Measurements from ENCODE around the gene DCP1B.

The DCP1B gene

GRCh38 chr12:2046957-2047356, 42.7 kb upstream of the DCP1B start:
- Histone ChIP-seq H3K27ac (ENCODE audit: low read depth, low read length) (no peak overlapping the region), H3F3A (ENCODE audit: insufficient read depth) (no peaks in the 10 kb centered on the region), H2AFZ (ENCODE audit: low read depth, low read length, severe bottlenecking) (no peak overlapping the region), H3K27me3 (ENCODE audit: low read length) (no peaks in the 10 kb centered on the region), H3K9me2 (replicated peaks; ENCODE audit: insufficient read depth, low read length) (no peaks in the 10 kb centered on the region), H3K4me2 (ENCODE audit: low read depth, low read length, poor library complexity, severe bottlenecking) (no peak overlapping the region), H3K9ac (ENCODE audit: low read length) (no peak overlapping the region), H3K36me3 (ENCODE audit: low read length) (no peaks in the 10 kb centered on the region), H3K9me3 (ENCODE audit: insufficient read depth, low read length) (no peaks in the 10 kb centered on the region), H3K79me2 (ENCODE audit: insufficient read depth, low read length) (no peaks in the 10 kb centered on the region), H4K20me1 (ENCODE audit: low read depth, low read length) (no peaks in the 10 kb centered on the region), H3K4me3 (ENCODE audit: insufficient read depth, low read length, poor library complexity, severe bottlenecking) (no peak overlapping the region)
- TF ChIP-seq CTCF (IDR thresholded peaks at IDR 0.05; ENCODE audit: insufficient read depth, low read length, poor library complexity, severe bottlenecking) (no peak), EZH2phosphoT487 (conservative IDR thresholded peaks at IDR 0.05; ENCODE audit: low read length) (no peak)

DNA sequence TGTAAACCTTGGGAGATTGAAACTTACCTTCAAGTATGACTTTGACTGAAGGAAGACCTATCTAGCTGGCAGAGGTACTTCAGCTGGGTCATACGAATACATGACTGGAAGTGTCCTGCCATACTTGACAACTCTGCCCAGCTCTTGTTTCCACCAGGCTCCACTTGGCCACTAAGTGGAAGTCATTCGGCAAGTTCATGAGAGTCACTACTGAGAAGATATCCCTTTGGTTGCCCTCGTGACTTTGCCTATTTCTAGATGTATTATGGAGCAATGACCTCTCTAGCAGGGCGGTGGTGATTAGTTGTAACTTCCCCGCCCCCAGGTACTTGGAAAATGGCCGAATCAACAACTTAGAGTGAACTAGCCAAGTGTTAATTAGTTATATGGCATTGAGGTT, 39.9 kb upstream of the DCP1B start:
- no peak overlapping the region for H2AFZ ChIP-seq (ENCODE audit: low read depth, low read length, severe bottlenecking)
- H4K20me1 ChIP-seq (ENCODE audit: low read depth, low read length): no peaks in the 10 kb centered on the region
- no peak overlapping the region for H3K4me2 ChIP-seq (ENCODE audit: low read depth, low read length, poor library complexity, severe bottlenecking)
- H3K27ac ChIP-seq (ENCODE audit: low read depth, low read length): no peak overlapping the region
- TF ChIP-seq EZH2phosphoT487 (conservative IDR thresholded peaks at IDR 0.05; ENCODE audit: low read length) (no peak), CTCF (IDR thresholded peaks at IDR 0.05; ENCODE audit: insufficient read depth, low read length, poor library complexity, severe bottlenecking) (no peak)
- H3F3A ChIP-seq (ENCODE audit: insufficient read depth): no peaks in the 10 kb centered on the region
- no peaks in the 10 kb centered on the region for H3K36me3 ChIP-seq (ENCODE audit: low read length)
- H3K9me3 ChIP-seq (ENCODE audit: insufficient read depth, low read length): no peaks in the 10 kb centered on the region
- H3K79me2 ChIP-seq (ENCODE audit: insufficient read depth, low read length): no peaks in the 10 kb centered on the region
- no peak overlapping the region for H3K9ac ChIP-seq (ENCODE audit: low read length)
- H3K4me3 ChIP-seq (ENCODE audit: insufficient read depth, low read length, poor library complexity, severe bottlenecking): no peak overlapping the region
- H3K27me3 ChIP-seq (ENCODE audit: low read length): no peaks in the 10 kb centered on the region
- H3K9me2 ChIP-seq (replicated peaks; ENCODE audit: insufficient read depth, low read length): no peaks in the 10 kb centered on the region

DNA sequence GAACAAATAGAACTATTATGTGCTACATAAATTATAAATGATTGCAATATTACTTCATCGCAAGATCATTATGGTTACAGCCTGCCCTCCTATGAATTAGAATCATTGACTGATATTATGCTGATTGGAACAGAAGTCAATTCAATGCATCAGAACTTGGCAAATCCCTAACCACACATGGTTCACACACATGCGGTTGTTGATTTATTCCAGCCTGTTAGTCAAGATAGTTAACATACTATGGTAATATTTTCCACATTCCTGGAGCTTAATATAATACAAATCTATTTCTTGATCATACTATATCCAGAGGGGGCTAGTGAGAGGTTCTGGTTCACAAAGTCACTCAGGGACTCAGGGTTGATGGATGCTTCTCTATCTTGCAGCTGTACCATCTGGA, 38.8 kb upstream of the DCP1B start:
- H3K27ac ChIP-seq (ENCODE audit: low read depth, low read length): no peak overlapping the region
- no peak overlapping the region for H3K9ac ChIP-seq (ENCODE audit: low read length)
- H3K4me3 ChIP-seq (ENCODE audit: insufficient read depth, low read length, poor library complexity, severe bottlenecking): no peak overlapping the region

More for the DNA sequence above, 38.8 kb upstream of the DCP1B start:
- H3K27me3 ChIP-seq (ENCODE audit: low read length): no peaks in the 10 kb centered on the region
- TF ChIP-seq CTCF (IDR thresholded peaks at IDR 0.05; ENCODE audit: insufficient read depth, low read length, poor library complexity, severe bottlenecking) (no peak), EZH2phosphoT487 (conservative IDR thresholded peaks at IDR 0.05; ENCODE audit: low read length) (no peak)
- no peaks in the 10 kb centered on the region for H3K9me3 ChIP-seq (ENCODE audit: insufficient read depth, low read length)
- H2AFZ ChIP-seq (ENCODE audit: low read depth, low read length, severe bottlenecking): no peak overlapping the region
- H3K79me2 ChIP-seq (ENCODE audit: insufficient read depth, low read length): no peaks in the 10 kb centered on the region
- H3K4me2 ChIP-seq (ENCODE audit: low read depth, low read length, poor library complexity, severe bottlenecking): no peak overlapping the region
- no peaks in the 10 kb centered on the region for H4K20me1 ChIP-seq (ENCODE audit: low read depth, low read length)
- no peaks in the 10 kb centered on the region for H3K9me2 ChIP-seq (replicated peaks; ENCODE audit: insufficient read depth, low read length)
- H3F3A ChIP-seq (ENCODE audit: insufficient read depth): no peaks in the 10 kb centered on the region
- H3K36me3 ChIP-seq (ENCODE audit: low read length): no peaks in the 10 kb centered on the region

All from SU-DHL-6 (cell line).